Stimulated activated CD8-positive, alpha-beta memory T cell treated with anti-CD3 and anti-CD28 coated beads, Interleukin-4, amount 100 ng/mL, for 4 hours (primary cell): ENCODE data around the gene WDR1.

Experiments used
- DNase-seq, 2 donors: peaks; one replicate each; pipeline ENCODE4 v3.0.0-alpha.2; 2020; ENCODE audit warnings: low read depth in 2 of 2, low spot score in 1 of 2

The WDR1 gene

GRCh38 chr4:10087152-10087791, 29.3 kb downstream of the WDR1 start:
- DNase-seq = no peak

DNA sequence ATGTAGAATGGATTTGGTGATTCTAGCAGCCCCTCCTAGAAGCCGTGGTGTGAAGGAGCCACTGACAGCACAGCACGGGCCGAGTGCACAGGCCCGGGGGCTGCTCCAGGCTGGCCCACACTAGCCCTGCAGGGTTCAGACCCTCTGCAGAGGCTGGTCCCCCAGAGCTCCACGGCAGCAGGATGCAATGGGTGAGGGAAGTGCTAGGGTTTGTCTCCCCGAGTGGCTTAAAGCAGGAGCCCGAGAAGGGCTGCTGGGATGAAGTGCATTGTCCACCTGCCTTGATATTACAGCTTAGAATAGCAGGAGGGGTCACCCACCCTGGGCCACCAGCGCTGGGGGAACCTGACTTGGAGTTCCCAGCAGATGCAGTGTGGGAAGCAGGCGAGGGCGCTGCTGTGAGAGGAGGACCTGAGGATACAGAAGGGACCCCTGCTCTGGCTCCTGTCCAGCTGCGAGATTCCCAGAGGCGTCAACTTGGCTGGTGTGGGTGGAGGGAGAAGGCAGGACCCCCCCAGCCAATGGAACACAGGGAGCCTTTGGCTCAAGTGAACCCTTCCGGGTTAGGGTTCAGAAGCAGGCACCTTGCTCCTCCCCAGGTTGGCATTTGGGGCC, 30.0 kb downstream of the WDR1 start:
- DNase-seq = no peak

DNA sequence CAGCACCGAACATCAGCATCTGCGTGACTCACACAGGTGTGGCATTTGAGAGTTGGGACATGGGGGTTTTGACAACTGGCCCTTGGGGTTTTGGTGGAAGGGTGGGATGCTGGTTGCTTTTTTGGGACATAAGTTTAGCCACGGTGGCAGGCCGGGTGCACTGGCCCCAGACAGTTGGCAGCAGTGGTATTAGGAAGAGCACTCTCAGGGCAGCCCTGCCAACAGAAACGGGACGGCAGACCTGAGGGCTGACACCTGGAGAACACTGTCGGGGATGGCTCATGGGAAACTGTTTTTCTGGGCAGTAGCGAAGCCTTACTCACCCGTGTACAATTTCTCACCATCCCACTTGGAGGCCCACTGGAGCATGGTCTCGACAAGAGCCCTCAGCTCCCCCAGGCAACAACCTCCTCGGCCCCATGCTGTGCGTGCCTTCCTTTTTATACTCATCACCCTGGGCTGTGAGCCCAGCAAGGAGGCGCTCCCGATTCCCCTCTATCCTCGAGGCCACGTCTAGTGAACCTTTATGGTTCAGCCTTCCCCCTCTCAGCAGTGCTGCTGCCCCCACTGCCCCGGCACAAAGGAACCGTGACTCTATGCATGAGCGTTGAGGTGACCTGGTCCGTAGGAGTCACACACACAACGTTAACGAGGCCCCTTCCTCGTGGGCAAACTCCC, 30.6 kb downstream of the WDR1 start:
- DNase-seq = no peak

DNA sequence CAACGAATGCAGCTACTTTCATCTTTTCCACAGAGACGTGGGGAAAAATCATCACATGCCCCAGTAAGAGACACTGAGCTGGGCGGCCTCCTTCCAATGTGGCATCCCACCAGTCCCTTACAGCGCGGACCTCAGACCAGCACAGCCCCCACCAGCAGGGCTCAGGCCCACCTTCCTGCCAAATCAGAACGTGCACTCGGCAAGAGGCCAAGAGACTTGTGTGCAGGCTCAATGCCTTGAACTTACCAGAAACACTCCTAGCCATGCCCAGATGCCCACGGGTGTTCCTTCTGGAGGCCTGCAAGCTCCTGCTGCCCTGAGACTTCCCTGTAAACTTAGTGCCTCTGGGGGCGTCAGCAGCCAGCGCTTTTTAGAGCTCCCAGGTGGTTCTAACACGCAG, 31.2 kb downstream of the WDR1 start:
- no peak for DNase-seq

GRCh38 chr4:10084651-10085358, 31.8 kb downstream of the WDR1 start:
- DNase-seq = no peak

DNA sequence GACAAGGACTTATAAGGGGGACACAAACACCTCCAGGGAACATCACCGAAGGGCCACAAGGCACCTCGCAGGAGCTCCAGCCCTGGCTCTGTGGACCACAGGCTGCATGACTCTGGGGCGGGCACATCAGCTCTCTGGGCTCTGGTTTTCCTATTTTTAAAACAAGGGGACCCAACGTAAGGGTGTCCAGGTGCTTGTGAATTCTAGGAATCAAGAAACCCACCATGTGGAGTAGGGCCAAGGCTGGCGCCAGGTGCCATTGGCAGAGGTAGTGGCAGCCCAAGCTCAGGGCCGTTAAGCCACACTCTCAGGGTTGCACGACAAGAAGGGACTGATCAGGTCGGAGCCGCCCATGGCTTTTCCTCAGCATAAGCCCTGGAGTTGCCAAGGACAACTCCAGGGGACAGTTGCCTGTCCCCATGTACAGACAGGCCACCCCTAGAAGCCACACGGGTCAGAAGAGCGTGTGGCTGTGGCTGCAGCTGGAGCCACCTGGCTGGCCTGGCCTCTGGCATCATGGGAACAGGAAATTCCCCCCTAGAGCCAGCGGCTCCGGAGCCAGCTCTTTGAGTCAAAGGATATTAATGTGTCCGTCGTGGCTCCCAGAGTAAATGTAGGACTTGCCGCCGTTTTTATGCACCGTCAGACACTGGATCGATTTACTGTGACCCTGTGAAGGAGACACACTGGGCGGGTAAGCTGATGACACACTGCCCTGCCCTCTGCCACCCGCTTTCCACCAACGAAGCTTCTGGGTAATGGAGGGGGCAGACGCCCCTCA, 32.5 kb downstream of the WDR1 start:
- no peak for DNase-seq

- DNase-seq = no peak
Measured at GRCh38 chr4:10083331-10083771, 33.2 kb downstream of the WDR1 start.

- no peak for DNase-seq
Measured at GRCh38 chr4:10082459-10083272, 33.9 kb downstream of the WDR1 start.

DNA sequence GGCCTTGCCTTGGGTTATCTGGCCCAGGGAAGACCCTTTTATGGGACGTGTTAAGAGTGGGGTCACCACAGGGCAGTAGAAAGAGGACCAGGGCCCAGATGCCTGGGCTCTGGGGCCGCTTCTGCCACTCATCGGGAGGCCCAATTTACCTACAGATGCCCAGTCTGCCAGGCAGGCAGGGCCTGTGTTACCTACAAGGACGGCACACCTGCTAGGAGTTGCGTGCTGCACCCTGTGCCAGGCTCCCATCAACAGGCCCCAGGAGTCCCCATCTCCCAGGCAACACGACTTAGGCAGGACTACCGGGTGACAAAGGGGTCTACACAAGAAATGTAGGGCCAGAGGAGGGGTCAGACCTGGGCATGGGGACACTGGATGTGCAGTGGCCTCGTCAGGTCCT, 34.6 kb downstream of the WDR1 start:
- DNase-seq = no peak

GRCh38 chr4:10081218-10081606, 35.4 kb downstream of the WDR1 start:
- no peak for DNase-seq

GRCh38 chr4:10080589-10081217, 35.9 kb downstream of the WDR1 start:
- DNase-seq = no peak

DNA sequence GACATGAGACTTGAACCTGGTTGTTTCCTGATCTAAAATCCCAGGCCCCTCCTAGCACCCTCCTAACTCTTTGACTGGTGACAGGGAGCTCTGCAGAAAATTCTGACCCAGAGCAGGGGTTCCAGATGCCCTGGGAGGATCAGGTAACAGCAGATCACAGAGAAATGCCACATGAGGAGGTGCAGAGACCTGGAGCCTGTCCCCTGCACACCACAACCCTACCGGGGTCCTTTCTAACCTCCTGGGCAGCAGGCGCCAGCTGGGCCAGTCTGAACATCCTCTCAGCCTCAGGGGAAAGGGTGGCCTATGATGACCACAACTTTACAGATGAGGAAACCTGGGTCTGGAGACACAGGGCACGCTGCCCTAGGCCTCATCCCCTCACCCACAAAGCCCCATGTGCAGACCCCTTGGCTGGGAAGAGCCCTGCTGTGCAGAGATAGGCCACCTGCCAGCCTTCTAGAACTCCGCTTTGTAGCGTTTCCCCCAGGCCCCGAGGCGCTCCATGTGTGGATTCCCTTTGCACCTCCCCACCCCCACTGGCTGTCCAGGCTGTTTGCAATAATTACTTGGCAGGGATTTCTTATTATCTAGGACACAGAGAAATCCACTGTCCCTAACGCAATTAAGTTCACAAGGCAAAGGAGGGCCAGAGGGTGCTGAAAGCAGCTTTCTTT, 36.5 kb downstream of the WDR1 start:
- no peak for DNase-seq

- no peak for DNase-seq
Measured at GRCh38 chr4:10079256-10079655, 37.3 kb downstream of the WDR1 start.

DNA sequence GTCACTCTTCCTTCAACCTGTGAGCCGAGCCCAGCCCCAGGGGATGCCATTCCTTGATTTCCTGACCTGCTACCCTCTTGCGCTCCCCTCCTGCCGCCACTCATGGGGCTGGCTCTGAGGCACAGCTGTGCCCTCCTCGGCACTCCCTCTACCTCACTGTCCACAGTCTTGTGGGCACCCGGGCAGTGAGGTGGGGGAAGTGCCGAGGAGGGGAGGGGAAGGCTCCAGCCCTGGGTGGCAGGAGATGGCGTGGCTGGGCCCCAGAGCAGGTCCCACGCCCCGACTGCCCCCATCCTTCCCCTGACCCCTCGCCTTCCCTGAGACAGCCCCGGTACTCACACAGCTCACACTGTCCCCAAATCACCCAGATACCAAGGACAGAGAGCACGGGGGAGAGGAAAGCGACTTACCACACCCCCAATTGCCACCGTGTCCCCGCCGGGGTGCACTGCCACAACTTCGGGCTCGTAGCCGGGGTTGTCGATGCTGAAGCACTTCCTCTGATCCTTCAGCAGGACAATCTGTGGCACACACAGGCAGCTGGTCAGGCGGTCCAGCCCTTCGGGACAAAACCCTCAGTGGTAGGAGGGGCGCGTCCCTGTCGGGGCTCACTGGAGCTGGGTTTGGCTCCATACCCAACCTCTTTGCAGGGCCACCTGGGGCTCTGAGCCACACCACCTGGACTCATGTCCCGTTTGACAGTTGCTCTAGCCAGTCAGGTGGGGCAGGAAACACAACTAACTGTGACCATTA, 37.9 kb downstream of the WDR1 start:
- DNase-seq = no peak

DNA sequence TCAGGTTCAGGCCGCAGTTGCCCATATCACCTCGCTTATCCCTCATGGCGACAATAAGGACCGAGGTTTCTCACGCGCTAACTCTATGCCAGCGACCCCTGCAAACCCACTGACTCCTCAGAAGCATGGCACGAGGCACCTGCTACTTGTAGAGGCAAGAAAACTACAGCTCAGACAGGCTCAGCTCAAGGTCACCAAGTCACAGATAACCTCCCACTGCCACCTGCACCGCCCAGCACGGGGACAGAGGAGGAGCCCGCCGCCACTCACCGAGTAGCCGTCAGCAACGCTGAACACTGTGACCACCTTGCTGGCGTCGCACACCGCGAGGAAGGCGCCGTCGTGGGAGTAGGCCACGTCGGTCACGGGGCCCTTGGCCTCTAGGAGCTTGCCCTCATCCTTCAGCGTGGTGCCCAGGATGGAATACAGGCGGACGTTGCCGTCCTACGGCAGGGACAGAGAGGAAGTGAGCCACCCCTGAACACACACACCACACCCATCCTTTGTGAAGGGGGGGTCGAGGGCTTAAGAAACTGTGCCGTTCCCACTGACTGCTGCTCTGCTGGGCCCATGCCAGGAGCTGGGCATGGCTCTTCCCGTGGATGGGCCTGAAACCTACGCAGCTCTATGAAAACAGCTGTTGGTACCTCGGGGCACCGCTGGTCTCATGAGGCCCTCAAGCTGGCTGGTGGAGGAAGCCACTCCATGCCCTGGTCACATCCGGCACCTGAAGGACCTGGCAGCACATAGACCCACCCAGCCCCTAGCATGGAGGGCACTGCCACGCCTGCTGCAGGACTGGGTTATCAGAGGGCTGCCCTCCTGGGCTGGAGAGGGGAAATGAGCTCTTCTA, 38.9 kb downstream of the WDR1 start:
- DNase-seq = no peak

GRCh38 chr4:10077076-10077475, 39.5 kb downstream of the WDR1 start:
- no peak for DNase-seq

GRCh38 chr4:10075953-10076391, 40.6 kb downstream of the WDR1 start:
- DNase-seq = no peak
